K562 (cell line): ENCODE data around the gene PABPC3. TPM values are rescaled to one million over a fixed set of nuclear protein-coding genes. Genes with fewer than 3 reads are reported as not detected.
A peak's percentile ranks its signal among the peaks of the same experiment; 100 is the strongest.

Experiments
- ATAC-seq: fragments of 200-7000 bp; cut with Tn5 transposase; 3 replicates; pipeline ENCODE4 v1.9.1; 2020; ENCODE audit warnings: moderate library complexity
- BruUV-seq: library from RNA; stranded (reverse); fragments of 400-500 nt; replicated peaks from 2 replicates; lab custom pipeline; 2021; lab: Mats Ljungman, UMichigan
- CTCF ChIA-PET: fragments of 300-600 bp; formaldehyde crosslinking; extraction: SDS; loops from one replicate; lab custom pipeline; 2021; ENCODE audit warnings: low intra/inter-chr PET ratio; lab: Yijun Ruan, JAX
- POLR2A ChIA-PET: fragments of 300-600, 350-650 bp; sonication (Branson Sonifier 250); formaldehyde crosslinking; extraction: SDS; loops from one replicate; lab custom pipeline; 2021; ENCODE audit warnings: antibody characterized with exemption, inconsistent platforms; lab: Yijun Ruan, JAX
- DNase-seq, 4 experiments: peaks; one replicate each; pipeline versions ENCODE4 v3.0.0 to v3.0.0-alpha.2; 2011 to 2018; ENCODE audit warnings: low spot score in 3 of 4, mixed read lengths in 3 of 4; ENCODE audit errors: extremely low read depth in 1 of 4
- FAIRE-seq: peaks from 2 replicates; lab custom pipeline; 2011; peaks lifted over from hg19 to GRCh38; lab: Jason Lieb, UNC
- H2AFZ ChIP-seq: 2 replicates; pipeline ENCODE4 v1.6.0; 2011; ENCODE audit warnings: low read depth, low read length, control low read depth, inconsistent platforms
- H3K27ac ChIP-seq: fragments of 200-600 bp; 3 replicates; pipeline ENCODE4 v1.8.0; 2011; ENCODE audit warnings: low read depth, mild to moderate bottlenecking, control low read depth, inconsistent platforms, low read length, moderate library complexity, mixed read lengths; ENCODE audit errors: extremely low read depth
- H3K27me3 ChIP-seq, 2 experiments: fragments of 300-600 bp in 1 of 2; 2 replicates in 1 of 2; 3 replicates in 1 of 2; pipeline versions ENCODE4 v1.6.0 to v1.8.0; 2011; ENCODE audit warnings: inconsistent platforms in 2 of 2, low read length in 2 of 2, mild to moderate bottlenecking in 1 of 2, mixed read lengths in 1 of 2, moderate library complexity in 1 of 2; ENCODE audit not compliant: control insufficient read depth in 2 of 2, insufficient read depth in 2 of 2
- H3K36me3 ChIP-seq: fragments of 300-600 bp; 3 replicates; pipeline ENCODE4 v1.8.0; 2011; ENCODE audit warnings: mild to moderate bottlenecking, low read length, inconsistent platforms; ENCODE audit not compliant: control insufficient read depth, insufficient read depth
- H3K4me1 ChIP-seq, 2 experiments: fragments of 200-600 bp in 1 of 2; replicated peaks in 1 of 2; 2 replicates in 1 of 2; 3 replicates in 1 of 2; pipeline versions ENCODE4 v1.5.1 to v1.8.0; 2011; ENCODE audit warnings: inconsistent platforms in 2 of 2, low read length in 2 of 2, mild to moderate bottlenecking in 1 of 2, mixed read lengths in 1 of 2, moderate library complexity in 1 of 2; ENCODE audit not compliant: control insufficient read depth in 2 of 2, insufficient read depth in 2 of 2
- H3K4me2 ChIP-seq: 2 replicates; pipeline ENCODE4 v1.6.1; 2011; ENCODE audit warnings: low read length, control low read depth, inconsistent platforms, mixed read lengths; ENCODE audit not compliant: insufficient read depth
- H3K4me3 ChIP-seq: fragments of 200-600 bp; sonication (generic), shearing (Covaris generic); 2 replicates; pipeline ENCODE4 v1.5.1; 2016; ENCODE audit warnings: control low read depth, inconsistent platforms
- H3K79me2 ChIP-seq: fragments of 200-600 bp; 3 replicates; pipeline ENCODE4 v1.8.0; 2011; ENCODE audit warnings: low read length, inconsistent platforms; ENCODE audit not compliant: control insufficient read depth, insufficient read depth
- H3K9ac ChIP-seq, 2 experiments: 2 replicates each; pipeline versions ENCODE4 v1.6.0 to v1.6.1; 2011; ENCODE audit warnings: low read depth in 2 of 2, low read length in 2 of 2, control low read depth in 1 of 2, inconsistent platforms in 1 of 2, mild to moderate bottlenecking in 1 of 2, mixed read lengths in 1 of 2; ENCODE audit not compliant: insufficient read depth in 1 of 2
- H3K9me1 ChIP-seq: one replicate; pipeline ENCODE4 v1.6.0; 2011; ENCODE audit warnings: inconsistent platforms, mild to moderate bottlenecking, low read length, moderate library complexity; ENCODE audit not compliant: control insufficient read depth, insufficient read depth
- H3K9me3 ChIP-seq: replicated peaks from 2 replicates; pipeline ENCODE4 v1.5.1; 2011; ENCODE audit warnings: low read depth, low read length, inconsistent platforms; ENCODE audit not compliant: control insufficient read depth, insufficient read depth
- H4K20me1 ChIP-seq: replicated peaks from 2 replicates; pipeline ENCODE4 v1.6.1; 2011; ENCODE audit warnings: low read length, inconsistent platforms, mixed read lengths; ENCODE audit not compliant: control insufficient read depth, insufficient read depth
- HDAC3 ChIP-seq: fragments of 450-650 bp; IDR thresholded peaks from 2 replicates; pipeline ENCODE4 v1.6.1; 2018; ENCODE audit warnings: borderline replicate concordance, mild to moderate bottlenecking, moderate library complexity; ENCODE audit not compliant: partially characterized antibody
- JUN ChIP-seq, 2 experiments: sonication (generic) in 1 of 2; formaldehyde crosslinking in 1 of 2; IDR thresholded peaks; 2 replicates each; pipeline versions ENCODE4 v1.6.1 to v1.8.0; 2012 to 2022; ENCODE audit warnings: borderline replicate concordance in 2 of 2, mild to moderate bottlenecking in 2 of 2, improper control_type of control experiment in 1 of 2, low read depth in 1 of 2, low read length in 1 of 2, missing genetic modification reagents in 1 of 2
- SAFB ChIP-seq: fragments of 200-400 bp; formaldehyde crosslinking; IDR thresholded peaks from 2 replicates; pipeline ENCODE4 v1.6.1; 2017; ENCODE audit warnings: low read depth, low read length, borderline replicate concordance
- WGBS: fragments of 100-300 bp; shearing (Covaris generic); methylation state at CpG from one replicate; pipeline ENCODE4 v1.1.6; 2016; ENCODE audit warnings: low coverage, mixed read lengths; ENCODE audit not compliant: insufficient coverage; ENCODE audit errors: missing lambda C conversion rate; 5-methylcytosine and 5-hydroxymethylcytosine counted together
- in situ Hi-C: fragments of 300-500 bp; cut with MboI; formaldehyde crosslinking; loops from 4 replicates; pipeline ENCODE4 v1.15.0; 2018; ENCODE audit warnings: inconsistent platforms, mixed read lengths
- intact Hi-C: fragments of 100-400 bp; cut with micrococcal nuclease; formaldehyde crosslinking; loops from 2 replicates; pipeline ENCODE4 v1.14.2; 2022
- polyA plus RNA-seq, 8 experiments: library from polyadenylated mRNA; depleted of rRNA in 4 of 8; stranded (reverse) in 5 of 8; unstranded in 3 of 8; fragments of >200 nt; fragmentation: Nextera tagmentation in 2 of 8; fragmentation: Illumina TruSeq in 1 of 8; extraction: Ambion mirVana in 2 of 8; extraction: Trizol in 1 of 8; gene quantifications; 2 replicates each; pipeline versions ENCODE4 v1.2.1 to v1.2.3, GENCODE V29; 2011 to 2014; ENCODE audit warnings: inconsistent platforms in 1 of 8, missing spikeins in 1 of 8
- total RNA-seq, 7 experiments: library from RNA; depleted of rRNA in 6 of 7; stranded (reverse); fragments of >200 nt in 6 of 7; fragmentation: Illumina TruSeq in 2 of 7; extraction: Trizol in 2 of 7; gene quantifications; 2 replicates each; pipeline versions ENCODE4 v1.2.1 to v1.2.3, GENCODE V29; 2011 to 2021; ENCODE audit warnings: low replicate concordance in 1 of 7
- TF ChIP-seq, protein P1 (sequence below), 3 experiments: IDR thresholded peaks in 2 of 3; conservative IDR thresholded peaks in 1 of 3; 2 replicates each; pipeline ENCODE4 v1.5.1; 2011 to 2012; ENCODE audit warnings: low read length in 3 of 3, mild to moderate bottlenecking in 3 of 3, control low read depth in 2 of 3, improper control_type of control experiment in 1 of 3, inconsistent platforms in 1 of 3, low read depth in 1 of 3, mixed read lengths in 1 of 3, moderate library complexity in 1 of 3; ENCODE audit not compliant: insufficient read depth in 2 of 3

The PABPC3 gene
- total and polyA plus RNA-seq, 9 of the 15 experiments (the other 6 are each of a cell fraction or from before 2014, with no cell fraction given): 0.05 to 0.80 (median 0.25) TPM

DNA sequence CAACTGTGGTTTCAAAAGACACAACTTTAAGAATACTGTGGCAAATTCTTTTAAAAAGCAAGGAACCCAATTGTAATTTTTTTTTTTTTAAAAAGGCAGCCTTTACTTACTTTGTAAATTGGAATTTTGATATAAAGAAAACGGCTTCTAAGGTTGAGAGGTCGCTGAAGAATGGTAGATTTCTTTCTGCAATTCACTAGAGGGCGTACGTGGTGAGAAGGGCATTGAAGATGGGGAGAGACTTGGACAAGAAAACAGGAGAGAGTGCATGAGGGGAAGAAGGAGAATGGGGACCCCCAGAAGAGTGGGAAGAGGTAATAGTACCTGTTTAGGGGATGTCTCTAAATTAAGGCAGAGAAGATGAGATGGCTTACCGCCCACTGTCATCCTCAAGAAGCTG lies 33.5 kb upstream of the PABPC3 start:
- CTCF ChIA-PET: no interaction called here
- ATAC-seq (no peak), DNase-seq (no peak)
- Histone ChIP-seq H3K27ac (no peak overlapping the region), H2AFZ (no peak overlapping the region), H3K36me3 (no peaks in the 10 kb centered on the region), H4K20me1 (no peaks in the 10 kb centered on the region), H3K9me1 (no peaks in the 10 kb centered on the region), H3K4me1 (no peaks in the 10 kb centered on the region), H3K4me2 (no peak overlapping the region), H3K4me3 (no peak overlapping the region)
- 0% methylated on average over 4 of the region's 5 CpGs for WGBS
- intact Hi-C loops: loop anchor here (10.0 kb wide), 1 partner anchor 52 kb away; no protein-coding TSS in a partner anchor
- TF ChIP-seq SAFB (no peak), JUN (IDR thresholded peaks at IDR 0.05; ENCODE audit: borderline replicate concordance, low read depth, low read length) (no peak), JUN (CRISPR knock-in tag; IDR thresholded peaks at IDR 0.05; ENCODE audit: borderline replicate concordance) (no peak), HDAC3 (no peak)
- TF ChIP-seq, protein P1, sequence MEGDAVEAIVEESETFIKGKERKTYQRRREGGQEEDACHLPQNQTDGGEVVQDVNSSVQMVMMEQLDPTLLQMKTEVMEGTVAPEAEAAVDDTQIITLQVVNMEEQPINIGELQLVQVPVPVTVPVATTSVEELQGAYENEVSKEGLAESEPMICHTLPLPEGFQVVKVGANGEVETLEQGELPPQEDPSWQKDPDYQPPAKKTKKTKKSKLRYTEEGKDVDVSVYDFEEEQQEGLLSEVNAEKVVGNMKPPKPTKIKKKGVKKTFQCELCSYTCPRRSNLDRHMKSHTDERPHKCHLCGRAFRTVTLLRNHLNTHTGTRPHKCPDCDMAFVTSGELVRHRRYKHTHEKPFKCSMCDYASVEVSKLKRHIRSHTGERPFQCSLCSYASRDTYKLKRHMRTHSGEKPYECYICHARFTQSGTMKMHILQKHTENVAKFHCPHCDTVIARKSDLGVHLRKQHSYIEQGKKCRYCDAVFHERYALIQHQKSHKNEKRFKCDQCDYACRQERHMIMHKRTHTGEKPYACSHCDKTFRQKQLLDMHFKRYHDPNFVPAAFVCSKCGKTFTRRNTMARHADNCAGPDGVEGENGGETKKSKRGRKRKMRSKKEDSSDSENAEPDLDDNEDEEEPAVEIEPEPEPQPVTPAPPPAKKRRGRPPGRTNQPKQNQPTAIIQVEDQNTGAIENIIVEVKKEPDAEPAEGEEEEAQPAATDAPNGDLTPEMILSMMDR (IDR thresholded peaks at IDR 0.05 in 2 of 3, conservative IDR thresholded peaks at IDR 0.05 in 1 of 3; ENCODE audit: insufficient read depth in 2 of 3, low read depth in 1 of 3, low read length in 3 of 3): peak in 2 of 3 experiments; percentile 20 to 21; a peak in 3 of 6 replicates
- TF ChIP-seq, all 486 proteins: peak for 1
- H3K79me2 ChIP-seq: no peaks in the 10 kb centered on the region
- peaks cover 2 to 16% of the 10 kb centered on the region in 2 experiments; a peak in 3 of 5 replicates for H3K27me3 ChIP-seq
- H3K9me3 ChIP-seq: no peaks in the 10 kb centered on the region
- no peak for FAIRE-seq
- no peak overlapping the region for H3K9ac ChIP-seq
- no TSS peak for BruUV-seq
- in situ Hi-C loops: no loop called here
- POLR2A ChIA-PET: no interaction called here
